Measurements from ENCODE around the gene PRXL2A. TPM values are rescaled to one million over a fixed set of nuclear protein-coding genes. Genes with fewer than 3 reads are reported as not detected.

PRXL2A gene
- total RNA-seq, 2 donors from 2014 or later = 42.8 to 81.2 TPM

DNA sequence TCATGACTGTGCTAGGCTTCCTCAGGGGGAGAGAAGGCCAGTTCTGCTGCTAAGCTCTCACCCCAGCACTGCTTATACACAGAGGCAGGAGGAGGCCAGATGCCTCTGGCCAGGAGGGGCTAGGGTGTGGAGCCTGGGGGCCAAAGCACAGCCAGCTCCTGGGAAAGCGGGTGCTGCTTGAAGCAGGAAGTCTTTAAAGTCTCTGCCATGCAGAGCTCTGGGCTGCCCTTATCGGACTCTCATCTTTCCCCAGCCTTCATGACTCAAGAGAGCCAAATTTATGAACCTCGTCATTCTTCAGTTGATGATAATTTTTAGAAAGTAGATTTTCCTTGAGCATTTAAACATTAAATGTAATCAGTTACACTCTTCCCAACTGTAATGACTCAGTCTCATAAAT lies 34.5 kb downstream of the PRXL2A start:
- Histone ChIP-seq H3K27ac (no peak overlapping the region), H3K36me3 (no peaks in the 10 kb centered on the region), H3K27me3 (no peaks in the 10 kb centered on the region), H3K4me1 (peaks cover 0 to 24% of the 10 kb centered on the region in 2 donors), H3K9me3 (no peaks in the 10 kb centered on the region), H3K4me3 (no peak overlapping the region)
- TF ChIP-seq, protein P1, sequence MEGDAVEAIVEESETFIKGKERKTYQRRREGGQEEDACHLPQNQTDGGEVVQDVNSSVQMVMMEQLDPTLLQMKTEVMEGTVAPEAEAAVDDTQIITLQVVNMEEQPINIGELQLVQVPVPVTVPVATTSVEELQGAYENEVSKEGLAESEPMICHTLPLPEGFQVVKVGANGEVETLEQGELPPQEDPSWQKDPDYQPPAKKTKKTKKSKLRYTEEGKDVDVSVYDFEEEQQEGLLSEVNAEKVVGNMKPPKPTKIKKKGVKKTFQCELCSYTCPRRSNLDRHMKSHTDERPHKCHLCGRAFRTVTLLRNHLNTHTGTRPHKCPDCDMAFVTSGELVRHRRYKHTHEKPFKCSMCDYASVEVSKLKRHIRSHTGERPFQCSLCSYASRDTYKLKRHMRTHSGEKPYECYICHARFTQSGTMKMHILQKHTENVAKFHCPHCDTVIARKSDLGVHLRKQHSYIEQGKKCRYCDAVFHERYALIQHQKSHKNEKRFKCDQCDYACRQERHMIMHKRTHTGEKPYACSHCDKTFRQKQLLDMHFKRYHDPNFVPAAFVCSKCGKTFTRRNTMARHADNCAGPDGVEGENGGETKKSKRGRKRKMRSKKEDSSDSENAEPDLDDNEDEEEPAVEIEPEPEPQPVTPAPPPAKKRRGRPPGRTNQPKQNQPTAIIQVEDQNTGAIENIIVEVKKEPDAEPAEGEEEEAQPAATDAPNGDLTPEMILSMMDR (IDR thresholded peaks at IDR 0.05) = no peak
- DNase-seq (ENCODE audit: low spot score) = no peak

GRCh38 chr10:80443531-80443974 lies 35.2 kb downstream of the PRXL2A start:
- H3K4me3 ChIP-seq = no peak overlapping the region
- H3K36me3 ChIP-seq = no peaks in the 10 kb centered on the region
- no peaks in the 10 kb centered on the region for H3K9me3 ChIP-seq
- no peaks in the 10 kb centered on the region for H3K27me3 ChIP-seq
- TF ChIP-seq, protein P1 (IDR thresholded peaks at IDR 0.05) = peak in 1 of 2 donors; percentile 54
- no peak overlapping the region for H3K27ac ChIP-seq
- H3K4me1 ChIP-seq = peaks cover 0 to 24% of the 10 kb centered on the region in 2 donors
- DNase-seq (ENCODE audit: low spot score) = no peak

GRCh38 chr10:80444124-80444523 lies 35.8 kb downstream of the PRXL2A start:
- H3K9me3 ChIP-seq = no peaks in the 10 kb centered on the region
- no peak for DNase-seq (ENCODE audit: low spot score)
- H3K27ac ChIP-seq = no peak overlapping the region
- no peaks in the 10 kb centered on the region for H3K36me3 ChIP-seq
- H3K27me3 ChIP-seq = no peaks in the 10 kb centered on the region
- no peak overlapping the region for H3K4me3 ChIP-seq
- H3K4me1 ChIP-seq = peaks cover 0 to 24% of the 10 kb centered on the region in 2 donors
- TF ChIP-seq, protein P1 (IDR thresholded peaks at IDR 0.05) = no peak

DNA sequence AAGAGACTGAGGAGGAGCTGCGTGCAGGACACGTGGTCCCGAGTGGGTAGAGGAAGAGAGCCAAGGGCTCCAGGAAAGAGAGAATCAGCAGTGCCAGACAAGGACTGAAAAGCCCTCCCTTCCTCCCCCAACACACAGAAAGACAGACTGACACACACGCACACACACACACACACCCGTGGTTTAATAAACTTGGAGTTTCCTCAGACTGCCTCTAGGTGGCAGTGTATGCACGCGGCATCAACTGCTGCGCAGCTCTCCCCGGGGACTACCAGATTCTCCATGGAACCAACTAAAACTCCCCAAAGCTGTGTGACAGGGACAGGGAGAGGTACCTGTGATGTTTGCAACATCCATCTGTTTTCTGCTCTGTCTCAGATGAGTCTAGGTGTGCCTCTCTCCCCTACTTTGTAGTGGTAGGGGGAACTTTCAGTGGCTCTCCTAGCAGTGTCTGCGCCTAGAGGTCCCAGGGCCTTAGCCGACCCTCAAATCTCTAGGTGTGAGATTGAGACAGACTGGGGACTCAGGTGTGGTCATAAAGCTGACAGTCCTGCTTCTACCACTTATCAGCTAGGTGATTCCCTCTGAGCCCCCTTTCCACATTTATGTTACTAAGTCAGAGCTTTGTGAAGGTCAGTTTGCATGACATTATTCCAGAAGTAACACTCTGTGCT lies 36.4 kb downstream of the PRXL2A start:
- H3K4me3 ChIP-seq = no peak overlapping the region
- H3K9me3 ChIP-seq = no peaks in the 10 kb centered on the region
- H3K36me3 ChIP-seq = no peaks in the 10 kb centered on the region
- no peak for DNase-seq (ENCODE audit: low spot score)
- H3K4me1 ChIP-seq = peaks cover 0 to 24% of the 10 kb centered on the region in 2 donors
- TF ChIP-seq, protein P1 (IDR thresholded peaks at IDR 0.05) = peak; percentile 50 to 84
- H3K27me3 ChIP-seq = no peaks in the 10 kb centered on the region
- no peak overlapping the region for H3K27ac ChIP-seq

GRCh38 chr10:80447436-80448190 lies 39.3 kb downstream of the PRXL2A start:
- Histone ChIP-seq H3K4me3 (no peak overlapping the region), H3K36me3 (no peaks in the 10 kb centered on the region), H3K27ac (no peak overlapping the region), H3K4me1 (peaks cover 0 to 31% of the 10 kb centered on the region in 2 donors), H3K27me3 (no peaks in the 10 kb centered on the region), H3K9me3 (no peaks in the 10 kb centered on the region)
- TF ChIP-seq, protein P1 (IDR thresholded peaks at IDR 0.05) = no peak
- DNase-seq (ENCODE audit: low spot score) = no peak
